OCI-LY1 (cell line): ENCODE data around the gene AFAP1.

Source experiments
- H2AFZ ChIP-seq: fragments of 200-600 bp; sonication (generic), shearing (Covaris generic); 2 replicates; pipeline ENCODE4 v1.6.0; 2014; ENCODE audit warnings: antibody characterized with exemption, mild to moderate bottlenecking, low read length
- H3F3A ChIP-seq: fragments of 200-600 bp; sonication (generic), shearing (Covaris generic); 2 replicates; pipeline ENCODE4 v1.6.0; 2014; ENCODE audit warnings: mild to moderate bottlenecking, antibody characterized with exemption, low read length, moderate library complexity; ENCODE audit not compliant: insufficient read depth
- H3K27ac ChIP-seq: fragments of 200-600 bp; sonication (generic); 2 replicates; pipeline ENCODE4 v1.5.1; 2014; ENCODE audit warnings: low read length, mixed run types, mild to moderate bottlenecking, low read depth; ENCODE audit not compliant: poor library complexity, severe bottlenecking
- H3K27me3 ChIP-seq: fragments of 200-600 bp; sonication (generic); 2 replicates; pipeline ENCODE4 v1.6.0; 2014; ENCODE audit warnings: antibody characterized with exemption, mild to moderate bottlenecking, low read length, moderate library complexity; ENCODE audit not compliant: insufficient read depth
- H3K36me3 ChIP-seq: fragments of 200-600 bp; sonication (generic); 2 replicates; pipeline ENCODE4 v1.6.1; 2014; ENCODE audit warnings: mild to moderate bottlenecking, antibody characterized with exemption, low read length, moderate library complexity, mixed read lengths; ENCODE audit not compliant: insufficient read depth
- H3K4me1 ChIP-seq: fragments of 200-600 bp; sonication (generic); 2 replicates; pipeline ENCODE4 v1.5.1; 2014; ENCODE audit warnings: mild to moderate bottlenecking, low read length, moderate library complexity; ENCODE audit not compliant: insufficient read depth, severe bottlenecking
- H3K4me2 ChIP-seq: fragments of 200-600 bp; sonication (generic), shearing (Covaris generic); 2 replicates; pipeline ENCODE4 v1.6.1; 2014; ENCODE audit warnings: low read length
- H3K4me3 ChIP-seq: fragments of 200-600 bp; sonication (generic); 2 replicates; pipeline ENCODE4 v1.5.1; 2014; ENCODE audit warnings: low read length, low read depth, mild to moderate bottlenecking, mixed read lengths; ENCODE audit not compliant: poor library complexity, severe bottlenecking
- H3K79me2 ChIP-seq: fragments of 200-600 bp; shearing (Covaris generic); 2 replicates; pipeline ENCODE4 v1.6.1; 2016; ENCODE audit warnings: mixed run types, low read length, mixed read lengths; ENCODE audit not compliant: insufficient read depth
- H3K9ac ChIP-seq: fragments of 200-600 bp; sonication (generic), shearing (Covaris generic); 2 replicates; pipeline ENCODE4 v1.6.1; 2014; ENCODE audit warnings: mild to moderate bottlenecking, low read length, mixed read lengths
- H3K9me2 ChIP-seq: fragments of 200-600 bp; sonication (generic), shearing (Covaris generic); 2 replicates; pipeline ENCODE4 v1.6.1; 2014; ENCODE audit warnings: low read depth, mild to moderate bottlenecking, low read length, mixed read lengths
- H3K9me3 ChIP-seq: fragments of 200-600 bp; shearing (Covaris generic); 2 replicates; pipeline ENCODE4 v1.6.1; 2014; ENCODE audit warnings: low read length, mixed read lengths
- H4K20me1 ChIP-seq: fragments of 200-600 bp; sonication (generic), shearing (Covaris generic); 2 replicates; pipeline ENCODE4 v1.6.0; 2016; ENCODE audit warnings: mild to moderate bottlenecking, low read length; ENCODE audit not compliant: insufficient read depth
- EZH2 ChIP-seq: fragments of 200-600 bp; sonication (generic), shearing (Covaris generic); IDR thresholded peaks from 2 replicates; pipeline ENCODE4 v1.8.0; 2017; ENCODE audit warnings: borderline replicate concordance, mixed run types, mild to moderate bottlenecking, antibody characterized with exemption, low read length, moderate library complexity, mixed read lengths
- TF ChIP-seq, protein P1 (sequence below): fragments of 200-600 bp; sonication (generic), shearing (Covaris generic); IDR thresholded peaks from 2 replicates; pipeline ENCODE4 v1.5.1; 2017; ENCODE audit warnings: mild to moderate bottlenecking, antibody characterized with exemption, low read length, moderate library complexity, mixed read lengths

AFAP1 gene

DNA sequence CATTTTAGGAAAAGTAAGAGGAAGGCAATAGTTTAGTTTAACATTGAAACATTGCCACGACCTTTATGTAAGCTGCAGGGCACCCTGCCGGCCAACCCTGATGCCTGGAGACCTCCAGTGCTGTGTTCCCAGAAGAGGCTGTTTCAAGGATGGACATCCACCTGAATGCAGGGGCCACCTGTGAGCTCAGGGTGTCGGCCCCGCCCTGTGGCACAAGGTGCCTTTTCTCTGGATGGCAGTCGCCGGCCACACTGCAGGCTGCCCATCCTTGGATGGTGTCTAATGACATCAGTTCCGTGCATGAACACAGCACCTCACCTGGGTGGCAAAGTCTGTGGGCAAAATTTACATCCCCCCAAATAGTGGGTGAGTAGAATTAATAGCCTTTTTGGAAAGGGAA, 180.0 kb downstream of the AFAP1 start:
- no peaks in the 10 kb centered on the region for H3K36me3 ChIP-seq
- H3K9ac ChIP-seq = no peak overlapping the region
- H3K27me3 ChIP-seq = no peaks in the 10 kb centered on the region
- H3K4me1 ChIP-seq = peaks cover 7% of the 10 kb centered on the region
- H3K9me2 ChIP-seq = no peaks in the 10 kb centered on the region
- no peak overlapping the region for H2AFZ ChIP-seq
- H4K20me1 ChIP-seq = no peaks in the 10 kb centered on the region
- TF ChIP-seq, protein P1, sequence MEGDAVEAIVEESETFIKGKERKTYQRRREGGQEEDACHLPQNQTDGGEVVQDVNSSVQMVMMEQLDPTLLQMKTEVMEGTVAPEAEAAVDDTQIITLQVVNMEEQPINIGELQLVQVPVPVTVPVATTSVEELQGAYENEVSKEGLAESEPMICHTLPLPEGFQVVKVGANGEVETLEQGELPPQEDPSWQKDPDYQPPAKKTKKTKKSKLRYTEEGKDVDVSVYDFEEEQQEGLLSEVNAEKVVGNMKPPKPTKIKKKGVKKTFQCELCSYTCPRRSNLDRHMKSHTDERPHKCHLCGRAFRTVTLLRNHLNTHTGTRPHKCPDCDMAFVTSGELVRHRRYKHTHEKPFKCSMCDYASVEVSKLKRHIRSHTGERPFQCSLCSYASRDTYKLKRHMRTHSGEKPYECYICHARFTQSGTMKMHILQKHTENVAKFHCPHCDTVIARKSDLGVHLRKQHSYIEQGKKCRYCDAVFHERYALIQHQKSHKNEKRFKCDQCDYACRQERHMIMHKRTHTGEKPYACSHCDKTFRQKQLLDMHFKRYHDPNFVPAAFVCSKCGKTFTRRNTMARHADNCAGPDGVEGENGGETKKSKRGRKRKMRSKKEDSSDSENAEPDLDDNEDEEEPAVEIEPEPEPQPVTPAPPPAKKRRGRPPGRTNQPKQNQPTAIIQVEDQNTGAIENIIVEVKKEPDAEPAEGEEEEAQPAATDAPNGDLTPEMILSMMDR = no peak
- TF ChIP-seq EZH2 = no peak
- no peaks in the 10 kb centered on the region for H3K79me2 ChIP-seq
- H3F3A ChIP-seq = no peaks in the 10 kb centered on the region
- no peak overlapping the region for H3K27ac ChIP-seq
- H3K4me3 ChIP-seq = no peak overlapping the region
- H3K9me3 ChIP-seq = no peaks in the 10 kb centered on the region
- peak overlapping the region; percentile 50 for H3K4me2 ChIP-seq

DNA sequence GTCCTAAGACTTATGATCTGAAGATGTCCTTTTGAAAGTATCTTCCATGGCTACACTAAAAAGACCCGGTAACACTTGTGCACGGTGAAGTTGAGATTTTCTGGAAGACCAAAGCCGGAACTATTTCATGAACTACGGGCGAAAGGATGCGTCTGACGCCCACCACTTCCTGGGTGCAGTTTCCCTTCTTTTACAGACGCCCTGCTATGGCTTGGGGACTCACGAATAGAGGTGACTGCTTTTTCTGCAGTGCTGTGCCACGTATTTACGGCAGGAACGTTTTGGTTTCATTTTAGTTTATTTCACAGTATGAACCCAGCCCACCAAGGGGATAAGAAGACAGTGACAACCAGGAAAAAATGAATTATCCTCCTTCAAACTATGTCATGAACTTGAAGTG, 180.4 kb downstream of the AFAP1 start:
- Histone ChIP-seq H3K4me1 (peaks cover 7% of the 10 kb centered on the region), H3F3A (no peaks in the 10 kb centered on the region), H3K9me2 (no peaks in the 10 kb centered on the region), H3K9ac (no peak overlapping the region), H3K9me3 (no peaks in the 10 kb centered on the region), H2AFZ (no peak overlapping the region), H3K79me2 (no peaks in the 10 kb centered on the region), H3K27me3 (no peaks in the 10 kb centered on the region), H3K36me3 (no peaks in the 10 kb centered on the region), H3K27ac (no peak overlapping the region), H3K4me3 (no peak overlapping the region), H3K4me2 (peak overlapping the region; percentile 50), H4K20me1 (no peaks in the 10 kb centered on the region)
- TF ChIP-seq, protein P1 = no peak
- no peak for TF ChIP-seq EZH2

GRCh38 chr4:7758476-7758875, 181.2 kb downstream of the AFAP1 start:
- Histone ChIP-seq H3K4me3 (no peak overlapping the region), H3K9me3 (no peaks in the 10 kb centered on the region), H3K79me2 (no peaks in the 10 kb centered on the region), H3K36me3 (no peaks in the 10 kb centered on the region), H3K9ac (no peak overlapping the region), H3F3A (no peaks in the 10 kb centered on the region), H3K9me2 (no peaks in the 10 kb centered on the region), H3K4me2 (no peak overlapping the region), H3K27ac (no peak overlapping the region), H2AFZ (no peak overlapping the region), H3K4me1 (peaks cover 7% of the 10 kb centered on the region), H4K20me1 (no peaks in the 10 kb centered on the region), H3K27me3 (no peaks in the 10 kb centered on the region)
- TF ChIP-seq EZH2 = no peak
- TF ChIP-seq, protein P1 = no peak
